HepG2 (cell line): ENCODE measurements around the gene RPL37. TPM values are rescaled to one million over a fixed set of nuclear protein-coding genes. Genes with fewer than 3 reads are reported as not detected.

ENCODE experiments used
- CEBPG ChIP-seq: IDR thresholded peaks from 2 replicates; pipeline ENCODE4 v1.6.1; 2016
- CREM ChIP-seq, 2 experiments: sonication (generic) in 1 of 2; formaldehyde crosslinking in 1 of 2; IDR thresholded peaks; 2 replicates each; pipeline versions ENCODE4 v1.4.0 to v1.6.1; 2016 to 2020; ENCODE audit warnings: antibody characterized with exemption in 1 of 2, mild to moderate bottlenecking in 1 of 2, missing genetic modification reagents in 1 of 2
- FOXP1 ChIP-seq, 2 experiments: fragments of 450-650 bp in 1 of 2; IDR thresholded peaks; 2 replicates each; pipeline ENCODE4 v1.6.1; 2017 to 2018; ENCODE audit warnings: antibody characterized with exemption in 1 of 2
- GATAD2A ChIP-seq: IDR thresholded peaks from 2 replicates; pipeline ENCODE4 v1.6.1; 2016
- HNF1A ChIP-seq, 2 experiments: sonication (generic) in 1 of 2; formaldehyde crosslinking in 1 of 2; IDR thresholded peaks; 2 replicates each; pipeline versions ENCODE4 v1.4.0 to v1.6.1; 2016 to 2020; ENCODE audit warnings: borderline replicate concordance in 1 of 2, low read depth in 1 of 2, mild to moderate bottlenecking in 1 of 2, missing genetic modification reagents in 1 of 2
- ISL2 ChIP-seq: sonication (generic); formaldehyde crosslinking; IDR thresholded peaks from 2 replicates; pipeline ENCODE4 v1.5.0; 2020; ENCODE audit warnings: missing genetic modification reagents
- KLF16 ChIP-seq, 2 experiments: sonication (generic) in 1 of 2; formaldehyde crosslinking in 1 of 2; IDR thresholded peaks; 2 replicates each; pipeline versions ENCODE4 v1.6.1 to v1.8.0; 2016 to 2023; ENCODE audit warnings: missing genetic modification reagents in 2 of 2, missing compliant biosample characterization in 1 of 2
- KMT2A ChIP-seq: sonication (generic); formaldehyde crosslinking; IDR thresholded peaks from 2 replicates; pipeline ENCODE4 v1.4.0; 2020; ENCODE audit warnings: missing genetic modification reagents
- NR0B2 ChIP-seq: sonication (generic); formaldehyde crosslinking; IDR thresholded peaks from 2 replicates; pipeline ENCODE4 v1.4.0; 2020; ENCODE audit warnings: mild to moderate bottlenecking, missing genetic modification reagents
- PAXIP1 ChIP-seq: sonication (generic); formaldehyde crosslinking; conservative IDR thresholded peaks from 2 replicates; pipeline ENCODE4 v1.4.0; 2020; ENCODE audit warnings: mild to moderate bottlenecking, missing genetic modification reagents, moderate library complexity
- TARDBP ChIP-seq: sonication (generic); formaldehyde crosslinking; IDR thresholded peaks from 2 replicates; pipeline ENCODE4 v1.8.0; 2022; ENCODE audit warnings: mild to moderate bottlenecking, missing genetic modification reagents
- THAP11 ChIP-seq: IDR thresholded peaks from 2 replicates; pipeline ENCODE4 v1.6.1; 2016; ENCODE audit warnings: missing biosample characterization, missing genetic modification reagents
- ZMYM2 ChIP-seq: sonication (generic); formaldehyde crosslinking; IDR thresholded peaks from 2 replicates; pipeline ENCODE4 v1.8.0; 2022; ENCODE audit warnings: mild to moderate bottlenecking, missing genetic modification reagents
- ZNF609 ChIP-seq: sonication (generic); formaldehyde crosslinking; IDR thresholded peaks from 2 replicates; pipeline ENCODE4 v1.4.0; 2020; ENCODE audit warnings: mild to moderate bottlenecking, missing genetic modification reagents, borderline replicate concordance
- polyA plus RNA-seq, 8 experiments: library from polyadenylated mRNA; depleted of rRNA in 3 of 8; stranded (reverse) in 7 of 8; unstranded in 1 of 8; fragments of >200 nt; fragmentation: Illumina TruSeq in 4 of 8; extraction: Trizol in 4 of 8; gene quantifications; 2 replicates each; pipeline versions ENCODE4 v1.2.1 to v1.2.3, GENCODE V29; 2011 to 2016; ENCODE audit warnings: low read depth in 4 of 8, missing spikeins in 1 of 8, mixed read lengths in 1 of 8; ENCODE audit not compliant: insufficient read depth in 1 of 8
- total RNA-seq, 5 experiments: library from RNA; depleted of rRNA; stranded (reverse); fragments of >200 nt; fragmentation: Illumina TruSeq; extraction: Trizol; gene quantifications; 2 replicates each; pipeline ENCODE4 v1.2.3, GENCODE V29; 2016; ENCODE audit warnings: low read depth in 1 of 5

The RPL37 gene
- total and polyA plus RNA-seq, 2 of the 13 experiments (the other 11 are each of a cell fraction or from before 2014, with no cell fraction given), result 1,981 to 3,367 TPM

GRCh38 chr5:40784027-40784653, 50.9 kb downstream of the RPL37 start (continued):
- no peak for TF ChIP-seq KMT2A
- no peak for TF ChIP-seq FOXP1 (IDR thresholded peaks at IDR 0.05)
- peak; percentile 74 for TF ChIP-seq FOXP1 (CRISPR knock-in tag; IDR thresholded peaks at IDR 0.05)
- no peak for TF ChIP-seq ZMYM2 (CRISPR knock-in tag)
- peak; percentile 64 for TF ChIP-seq ISL2 (CRISPR knock-in tag)
- TF ChIP-seq NR0B2 (CRISPR knock-in tag), result no peak
- TF ChIP-seq ZNF609 (CRISPR knock-in tag), result 0 out of 2 replicates have a peak, but pooled peaks have one; percentile 21
- peak; percentile 97 for TF ChIP-seq PAXIP1 (CRISPR knock-in tag)
- peak in 1 of 2 experiments; percentile 50; a peak in 1 of 4 replicates for TF ChIP-seq KLF16 (CRISPR knock-in tag; IDR thresholded peaks at IDR 0.05)
- TF ChIP-seq THAP11 (CRISPR knock-in tag), result 0 out of 2 replicates have a peak, but pooled peaks have one; percentile 44
- peak; percentile 53; the same call in 1 of the 2 replicates for TF ChIP-seq CREM (IDR thresholded peaks at IDR 0.05)
- no peak for TF ChIP-seq CREM (CRISPR knock-in tag; IDR thresholded peaks at IDR 0.05)
- TF ChIP-seq GATAD2A (CRISPR knock-in tag), result peak; percentile 52
- peak; percentile 40; the same call in 1 of the 2 replicates for TF ChIP-seq CEBPG (CRISPR knock-in tag)
- peak; percentile 95 for TF ChIP-seq HNF1A (IDR thresholded peaks at IDR 0.05; ENCODE audit: low read depth)
- peak; percentile 98 for TF ChIP-seq HNF1A (CRISPR knock-in tag; IDR thresholded peaks at IDR 0.05; ENCODE audit: borderline replicate concordance)
- peak; percentile 25; the same call in 1 of the 2 replicates for TF ChIP-seq TARDBP
